Left ventricle myocardium inferior (tissue), 1 donor: Measurements from ENCODE around the gene ZNF443. TPM values are rescaled to one million over a fixed set of nuclear protein-coding genes. Genes with fewer than 3 reads are reported as not detected.
"Not testable (repeated sequence)": the region's sequence is repeated elsewhere in the genome, so short reads cannot be mapped to it uniquely, and the experiment has no call there.

Experiments
- DNase-seq: peaks from one replicate; pipeline ENCODE4 v3.0.0-alpha.2; 2020
- H3K27ac ChIP-seq: fragments of 200-600 bp; replicated peaks from 2 replicates; pipeline ENCODE4 v1.8.0; 2021
- H3K27me3 ChIP-seq: fragments of 200-600 bp; 2 replicates; pipeline ENCODE4 v1.8.0; 2021; ENCODE audit warnings: low read depth
- H3K36me3 ChIP-seq: fragments of 200-600 bp; 2 replicates; pipeline ENCODE4 v1.8.0; 2021
- H3K4me1 ChIP-seq: fragments of 200-600 bp; 2 replicates; pipeline ENCODE4 v1.8.0; 2021
- H3K4me3 ChIP-seq: fragments of 200-600 bp; 2 replicates; pipeline ENCODE4 v1.8.0; 2021; ENCODE audit warnings: mild to moderate bottlenecking, moderate library complexity
- H3K9me3 ChIP-seq: fragments of 200-600 bp; replicated peaks from 2 replicates; pipeline ENCODE4 v1.8.0; 2021
- intact Hi-C: fragments of 100-400 bp; cut with micrococcal nuclease; formaldehyde crosslinking; loops from one replicate; pipeline ENCODE4 v1.11.0; 2022
- total RNA-seq: library from RNA; stranded (reverse); fragmentation: NEBNext Ultra II Directional; extraction: Animal tissue kit (Norgen Biotek cat#: 25700); gene quantifications from one replicate; pipeline ENCODE4 v1.2.1, GENCODE V29; 2021
- TF ChIP-seq, protein P1 (sequence below): fragments of 200-600 bp; IDR thresholded peaks from 2 replicates; pipeline ENCODE4 v1.8.0; 2021; ENCODE audit warnings: antibody characterized with exemption, mild to moderate bottlenecking, borderline replicate concordance
- donor health status: DM: no; HTN: yes; CAD: no; lungs with severe emphysema.

Gene ZNF443
- total RNA-seq, 1 donor from 2014 or later, result 2.3 TPM

DNA sequence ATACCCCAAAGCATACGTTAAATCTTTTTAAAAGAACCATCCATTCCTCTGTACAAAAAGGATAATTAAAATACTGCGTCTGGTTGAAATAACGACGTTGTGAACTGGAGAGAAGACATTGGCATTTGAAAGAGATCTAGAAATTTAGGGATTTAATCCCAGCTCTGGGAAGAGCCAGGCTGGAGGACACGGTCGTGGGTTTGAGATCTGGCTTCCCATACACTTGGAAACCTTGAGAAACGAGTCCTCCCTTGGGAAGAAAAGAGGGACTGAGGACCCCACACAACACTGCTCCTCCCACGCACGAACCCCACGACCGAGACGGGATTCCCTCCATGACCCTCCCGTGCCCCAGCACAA, 43.2 kb upstream of the ZNF443 start:
- no peak for DNase-seq
- H3K27me3 ChIP-seq, result no peaks in the 10 kb centered on the region
- no peaks in the 10 kb centered on the region for H3K36me3 ChIP-seq
- H3K4me1 ChIP-seq, result peaks cover 26% of the 10 kb centered on the region
- TF ChIP-seq, protein P1, sequence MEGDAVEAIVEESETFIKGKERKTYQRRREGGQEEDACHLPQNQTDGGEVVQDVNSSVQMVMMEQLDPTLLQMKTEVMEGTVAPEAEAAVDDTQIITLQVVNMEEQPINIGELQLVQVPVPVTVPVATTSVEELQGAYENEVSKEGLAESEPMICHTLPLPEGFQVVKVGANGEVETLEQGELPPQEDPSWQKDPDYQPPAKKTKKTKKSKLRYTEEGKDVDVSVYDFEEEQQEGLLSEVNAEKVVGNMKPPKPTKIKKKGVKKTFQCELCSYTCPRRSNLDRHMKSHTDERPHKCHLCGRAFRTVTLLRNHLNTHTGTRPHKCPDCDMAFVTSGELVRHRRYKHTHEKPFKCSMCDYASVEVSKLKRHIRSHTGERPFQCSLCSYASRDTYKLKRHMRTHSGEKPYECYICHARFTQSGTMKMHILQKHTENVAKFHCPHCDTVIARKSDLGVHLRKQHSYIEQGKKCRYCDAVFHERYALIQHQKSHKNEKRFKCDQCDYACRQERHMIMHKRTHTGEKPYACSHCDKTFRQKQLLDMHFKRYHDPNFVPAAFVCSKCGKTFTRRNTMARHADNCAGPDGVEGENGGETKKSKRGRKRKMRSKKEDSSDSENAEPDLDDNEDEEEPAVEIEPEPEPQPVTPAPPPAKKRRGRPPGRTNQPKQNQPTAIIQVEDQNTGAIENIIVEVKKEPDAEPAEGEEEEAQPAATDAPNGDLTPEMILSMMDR, result no peak
- H3K9me3 ChIP-seq, result no peaks in the 10 kb centered on the region
- peak overlapping the region; percentile 78 for H3K27ac ChIP-seq
- H3K4me3 ChIP-seq, result peak overlapping the region; percentile 84
- intact Hi-C loops, result no loop called here

DNA sequence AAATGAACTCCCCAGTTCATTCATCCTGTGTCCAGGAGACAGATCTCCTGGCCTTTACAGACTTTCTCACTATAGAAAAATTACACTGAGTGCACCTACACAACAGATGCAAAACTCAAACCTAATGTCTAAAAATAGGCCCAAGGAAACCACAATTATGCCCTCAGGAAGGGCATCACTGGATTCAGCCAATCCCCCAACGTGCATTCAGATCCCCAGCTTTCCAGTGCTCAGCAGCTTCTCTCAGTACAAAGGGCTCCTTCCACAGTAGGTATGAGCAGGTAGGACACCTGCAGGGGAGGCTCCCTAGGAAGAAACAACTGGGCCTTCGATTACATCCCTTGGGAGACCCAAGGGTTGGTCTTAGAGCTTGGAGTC, 41.7 kb upstream of the ZNF443 start:
- H3K36me3 ChIP-seq, result no peaks in the 10 kb centered on the region
- DNase-seq, result no peak
- no peak overlapping the region for H3K27ac ChIP-seq
- H3K9me3 ChIP-seq, result no peaks in the 10 kb centered on the region
- peaks cover 38% of the 10 kb centered on the region for H3K4me1 ChIP-seq
- H3K27me3 ChIP-seq, result no peaks in the 10 kb centered on the region
- intact Hi-C loops, result no loop called here
- no peak overlapping the region for H3K4me3 ChIP-seq
- TF ChIP-seq, protein P1, result no peak

DNA sequence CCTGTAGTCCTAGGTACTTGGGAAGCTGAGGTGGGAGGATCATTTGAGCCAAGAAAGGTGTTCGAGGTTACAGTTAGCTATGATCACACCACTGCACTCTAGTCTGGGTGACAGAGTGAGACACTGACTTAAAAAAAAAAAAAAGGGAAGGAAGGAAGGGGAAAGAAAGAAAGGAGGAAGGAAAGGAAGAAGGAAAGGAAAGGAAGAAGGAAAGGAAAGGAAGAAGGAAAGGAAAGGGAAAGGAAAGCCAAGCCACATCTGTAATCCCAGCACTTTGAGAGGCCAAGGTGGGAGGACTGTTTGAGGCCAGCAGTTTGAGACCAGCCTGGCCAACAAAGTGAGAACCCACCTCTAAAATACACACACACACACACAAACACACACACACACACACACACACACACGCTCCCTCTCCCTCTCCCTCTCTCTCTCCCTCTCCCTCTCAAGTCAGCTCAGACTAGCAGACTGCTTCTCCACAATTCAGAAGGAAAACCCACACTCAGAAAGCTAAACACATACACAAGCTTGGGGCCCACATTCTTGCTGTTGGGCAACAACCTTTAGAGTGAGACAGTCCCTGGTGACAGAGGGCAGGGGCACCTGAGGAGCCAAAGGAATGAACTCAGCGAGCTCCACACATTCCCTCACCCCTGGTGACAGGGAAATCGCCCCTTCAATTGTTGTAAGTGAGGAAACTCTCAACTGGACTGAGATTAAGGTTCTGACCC, 41.1 kb upstream of the ZNF443 start:
- Histone ChIP-seq H3K27me3 (no peaks in the 10 kb centered on the region), H3K4me1 (peaks cover 38% of the 10 kb centered on the region), H3K36me3 (no peaks in the 10 kb centered on the region), H3K4me3 (no peak overlapping the region), H3K27ac (no peak overlapping the region), H3K9me3 (no peaks in the 10 kb centered on the region)
- TF ChIP-seq, protein P1, result no peak
- intact Hi-C loops, result no loop called here
- no peak for DNase-seq

DNA sequence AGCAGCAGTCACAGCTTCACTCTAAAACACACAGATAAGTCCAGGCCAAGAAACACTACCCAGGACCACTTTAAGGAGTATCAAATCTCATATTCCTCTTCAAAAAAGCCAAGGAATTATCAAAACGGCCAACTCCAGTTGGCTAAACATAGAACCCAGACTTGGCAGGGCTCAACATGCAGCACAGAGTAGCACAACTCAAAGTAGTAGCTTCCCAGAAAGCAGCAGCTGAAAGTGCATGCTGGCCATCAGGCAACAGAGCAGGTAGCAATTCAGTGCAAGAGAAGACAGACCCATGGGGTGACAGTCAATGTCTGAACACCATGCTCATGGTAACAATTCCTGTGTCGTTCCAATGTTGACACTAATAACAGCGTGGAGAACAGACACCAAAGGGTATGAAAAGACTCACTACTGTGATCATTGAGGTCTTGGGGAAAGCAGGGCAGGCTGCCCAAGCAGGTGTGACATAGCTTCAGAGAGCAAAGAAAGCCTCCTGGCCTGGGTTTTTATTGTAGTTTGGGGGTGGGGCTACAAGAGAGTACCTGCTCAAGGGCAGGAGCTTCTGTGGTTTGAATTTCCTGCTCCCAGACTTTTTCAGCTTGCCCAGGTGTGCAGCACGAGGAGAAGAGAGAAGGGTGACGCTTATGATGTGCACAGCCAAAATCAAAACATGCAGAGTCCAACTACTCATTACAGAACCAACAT, 37.6 kb upstream of the ZNF443 start:
- no peak overlapping the region for H3K4me3 ChIP-seq
- intact Hi-C loops, result no loop called here
- peaks cover 3% of the 10 kb centered on the region for H3K36me3 ChIP-seq
- no peak for DNase-seq
- H3K4me1 ChIP-seq, result peaks cover 20% of the 10 kb centered on the region
- TF ChIP-seq, protein P1, result no peak
- H3K27me3 ChIP-seq, result no peaks in the 10 kb centered on the region
- peaks cover 7% of the 10 kb centered on the region for H3K9me3 ChIP-seq
- no peak overlapping the region for H3K27ac ChIP-seq

DNA sequence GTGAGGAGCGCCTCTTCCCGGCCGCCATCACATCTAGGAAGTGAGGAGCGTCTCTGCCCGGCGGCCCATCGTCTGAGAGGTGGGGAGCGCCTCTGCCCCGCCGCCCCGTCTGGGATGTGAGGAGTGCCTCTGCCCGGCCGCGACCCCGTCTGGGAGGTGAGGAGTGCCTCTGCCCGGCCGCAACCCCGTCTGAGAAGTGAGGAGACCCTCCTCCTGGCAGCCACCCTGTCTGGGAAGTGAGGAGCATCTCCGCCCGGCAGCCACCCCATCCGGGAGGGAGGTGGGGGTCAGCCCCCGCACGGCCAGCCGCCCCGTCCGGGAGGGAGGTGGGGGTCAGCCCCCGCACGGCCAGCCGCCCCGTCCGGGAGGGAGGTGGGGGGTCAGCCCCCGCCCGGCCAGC, 26.8 kb upstream of the ZNF443 start:
- H3K9me3 ChIP-seq, result peaks cover 93% of the 10 kb centered on the region
- H3K4me1 ChIP-seq, H3K27ac ChIP-seq, H3K27me3 ChIP-seq, intact Hi-C loops, DNase-seq, H3K4me3 ChIP-seq: not testable (repeated sequence)
- H3K36me3 ChIP-seq, result peaks cover 62% of the 10 kb centered on the region

DNA sequence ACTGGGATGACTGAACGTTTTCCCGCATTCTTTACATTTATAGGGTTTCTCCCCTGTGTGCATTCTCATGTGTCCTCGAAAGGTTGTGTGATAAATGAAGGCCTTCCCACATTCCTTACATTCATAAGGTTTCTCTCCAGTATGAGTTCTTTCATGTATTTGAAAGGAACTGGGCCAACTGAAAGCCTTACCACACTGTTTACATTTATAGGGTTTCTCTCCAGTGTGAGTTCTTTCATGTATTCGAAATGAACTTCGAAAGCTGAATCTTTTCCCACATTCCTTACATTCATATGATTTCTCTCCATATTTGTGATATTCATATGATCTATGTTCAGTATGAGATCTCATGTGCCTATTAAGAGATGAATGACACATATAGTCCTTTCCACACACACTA, 24.4 kb upstream of the ZNF443 start:
- no peak overlapping the region for H3K27ac ChIP-seq
- peaks cover 67% of the 10 kb centered on the region for H3K36me3 ChIP-seq
- intact Hi-C loops, result no loop called here
- no peaks in the 10 kb centered on the region for H3K4me1 ChIP-seq
- H3K27me3 ChIP-seq, result no peaks in the 10 kb centered on the region
- peaks cover 94% of the 10 kb centered on the region for H3K9me3 ChIP-seq
- H3K4me3 ChIP-seq, result no peak overlapping the region
- no peak for DNase-seq
- TF ChIP-seq, protein P1, result no peak
